Esophagus muscularis mucosa (tissue), 4 donors: ENCODE data around the gene PRKX.

Source experiments
- CTCF ChIP-seq, 3 experiments: fragments of 200-600 bp in 2 of 3; fragments of 450-650 bp in 1 of 3; sonication (generic) in 2 of 3; IDR thresholded peaks; one replicate each; pipeline ENCODE4 v1.5.1; 2017 to 2019; ENCODE audit warnings: antibody characterized with exemption in 3 of 3, mild to moderate bottlenecking in 2 of 3, moderate library complexity in 1 of 3
- EP300 ChIP-seq: sonication (generic); formaldehyde crosslinking; IDR thresholded peaks from one replicate; pipeline ENCODE4 v1.6.1; 2017; ENCODE audit warnings: antibody characterized with exemption
- POLR2A ChIP-seq: fragments of 450-650 bp; IDR thresholded peaks from one replicate; pipeline ENCODE4 v1.6.1; 2017; ENCODE audit warnings: antibody characterized with exemption, moderate library complexity, mild to moderate bottlenecking, low read depth

- TF ChIP-seq CTCF (IDR thresholded peaks at IDR 0.05) = no peak
- no peak for TF ChIP-seq EP300
- TF ChIP-seq POLR2A = no peak
Observed at GRCh38 chrX:3713937-3714434, 537 bp upstream of the PRKX start.
